Ishikawa (cell line): ENCODE measurements around the gene GINS2.

Experiments
- CEBPB ChIP-seq: IDR thresholded peaks from 2 replicates; pipeline ENCODE4 v1.6.1; 2012
- CREB1 ChIP-seq: IDR thresholded peaks from 2 replicates; pipeline ENCODE4 v1.6.1; 2012; ENCODE audit warnings: low read depth
- EGR1 ChIP-seq: IDR thresholded peaks from 2 replicates; pipeline ENCODE4 v1.6.1; 2012
- EP300 ChIP-seq: IDR thresholded peaks from 2 replicates; pipeline ENCODE4 v1.6.1; 2012; ENCODE audit warnings: borderline replicate concordance
- FOXM1 ChIP-seq: IDR thresholded peaks from 2 replicates; pipeline ENCODE4 v1.6.1; 2012; ENCODE audit warnings: low read depth, borderline replicate concordance
- NFIC ChIP-seq: IDR thresholded peaks from 2 replicates; pipeline ENCODE4 v1.6.1; 2012
- RAD21 ChIP-seq: IDR thresholded peaks from 2 replicates; pipeline ENCODE4 v1.6.1; 2012; ENCODE audit warnings: low read depth
- TAF1 ChIP-seq: IDR thresholded peaks from 2 replicates; pipeline ENCODE4 v1.6.1; 2012; ENCODE audit warnings: low read depth, mild to moderate bottlenecking
- TCF12 ChIP-seq: IDR thresholded peaks from 2 replicates; pipeline ENCODE4 v1.6.1; 2012; ENCODE audit warnings: low read depth
- TEAD4 ChIP-seq: IDR thresholded peaks from 2 replicates; pipeline ENCODE4 v1.6.1; 2012
- YY1 ChIP-seq: IDR thresholded peaks from 2 replicates; pipeline ENCODE4 v1.6.1; 2012; ENCODE audit warnings: low read depth
- ZBTB7A ChIP-seq: IDR thresholded peaks from 2 replicates; pipeline ENCODE4 v1.6.1; 2012; ENCODE audit warnings: low read depth
- TF ChIP-seq, protein P1 (sequence below): IDR thresholded peaks from 2 replicates; pipeline ENCODE4 v1.6.1; 2012
- TF ChIP-seq, protein P2 (sequence below): IDR thresholded peaks from 2 replicates; pipeline ENCODE4 v1.6.1; 2012
- TF ChIP-seq, protein P3 (sequence below): IDR thresholded peaks from 2 replicates; pipeline ENCODE4 v1.6.1; 2012; ENCODE audit warnings: low read depth, mild to moderate bottlenecking

Gene GINS2

DNA sequence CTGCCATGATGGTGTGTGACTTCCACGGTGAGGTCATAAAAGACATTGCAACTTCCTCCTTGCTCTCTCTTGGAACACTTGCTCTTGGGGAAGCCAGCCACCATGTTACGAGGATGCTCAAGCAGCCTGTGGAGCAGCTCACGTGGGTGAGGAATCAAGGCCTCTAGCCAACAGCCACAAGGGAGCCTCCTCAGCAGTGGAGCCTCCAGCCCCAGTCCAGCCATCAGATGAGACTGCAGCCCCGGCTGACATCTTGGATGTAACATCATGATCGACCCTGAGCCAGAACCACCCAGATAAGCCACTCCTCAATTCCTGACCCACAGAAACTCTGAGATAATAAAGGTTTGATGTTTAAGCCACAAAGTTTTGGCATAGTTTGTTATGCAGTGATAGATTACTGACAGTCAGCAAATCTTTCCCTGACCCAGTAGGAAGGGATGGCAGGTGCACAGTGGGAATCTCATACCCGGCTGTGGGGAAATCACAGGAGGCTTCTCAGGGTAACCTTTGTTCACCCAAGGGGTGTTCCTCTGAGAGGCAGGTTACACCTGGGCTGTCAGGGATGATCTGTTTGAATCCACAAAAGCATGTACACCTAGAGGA, 23.3 kb upstream of the GINS2 start:
- TF ChIP-seq, protein P1, sequence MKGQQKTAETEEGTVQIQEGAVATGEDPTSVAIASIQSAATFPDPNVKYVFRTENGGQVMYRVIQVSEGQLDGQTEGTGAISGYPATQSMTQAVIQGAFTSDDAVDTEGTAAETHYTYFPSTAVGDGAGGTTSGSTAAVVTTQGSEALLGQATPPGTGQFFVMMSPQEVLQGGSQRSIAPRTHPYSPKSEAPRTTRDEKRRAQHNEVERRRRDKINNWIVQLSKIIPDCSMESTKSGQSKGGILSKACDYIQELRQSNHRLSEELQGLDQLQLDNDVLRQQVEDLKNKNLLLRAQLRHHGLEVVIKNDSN = no peak
- TF ChIP-seq EP300 (no peak), FOXM1 (no peak), YY1 (no peak), RAD21 (no peak), TCF12 (no peak), ZBTB7A (no peak), EGR1 (no peak), NFIC (no peak), CREB1 (no peak), CEBPB (no peak), TEAD4 (no peak), TAF1 (no peak)
- TF ChIP-seq, protein P2, sequence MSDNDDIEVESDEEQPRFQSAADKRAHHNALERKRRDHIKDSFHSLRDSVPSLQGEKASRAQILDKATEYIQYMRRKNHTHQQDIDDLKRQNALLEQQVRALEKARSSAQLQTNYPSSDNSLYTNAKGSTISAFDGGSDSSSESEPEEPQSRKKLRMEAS = no peak
- TF ChIP-seq, protein P3, sequence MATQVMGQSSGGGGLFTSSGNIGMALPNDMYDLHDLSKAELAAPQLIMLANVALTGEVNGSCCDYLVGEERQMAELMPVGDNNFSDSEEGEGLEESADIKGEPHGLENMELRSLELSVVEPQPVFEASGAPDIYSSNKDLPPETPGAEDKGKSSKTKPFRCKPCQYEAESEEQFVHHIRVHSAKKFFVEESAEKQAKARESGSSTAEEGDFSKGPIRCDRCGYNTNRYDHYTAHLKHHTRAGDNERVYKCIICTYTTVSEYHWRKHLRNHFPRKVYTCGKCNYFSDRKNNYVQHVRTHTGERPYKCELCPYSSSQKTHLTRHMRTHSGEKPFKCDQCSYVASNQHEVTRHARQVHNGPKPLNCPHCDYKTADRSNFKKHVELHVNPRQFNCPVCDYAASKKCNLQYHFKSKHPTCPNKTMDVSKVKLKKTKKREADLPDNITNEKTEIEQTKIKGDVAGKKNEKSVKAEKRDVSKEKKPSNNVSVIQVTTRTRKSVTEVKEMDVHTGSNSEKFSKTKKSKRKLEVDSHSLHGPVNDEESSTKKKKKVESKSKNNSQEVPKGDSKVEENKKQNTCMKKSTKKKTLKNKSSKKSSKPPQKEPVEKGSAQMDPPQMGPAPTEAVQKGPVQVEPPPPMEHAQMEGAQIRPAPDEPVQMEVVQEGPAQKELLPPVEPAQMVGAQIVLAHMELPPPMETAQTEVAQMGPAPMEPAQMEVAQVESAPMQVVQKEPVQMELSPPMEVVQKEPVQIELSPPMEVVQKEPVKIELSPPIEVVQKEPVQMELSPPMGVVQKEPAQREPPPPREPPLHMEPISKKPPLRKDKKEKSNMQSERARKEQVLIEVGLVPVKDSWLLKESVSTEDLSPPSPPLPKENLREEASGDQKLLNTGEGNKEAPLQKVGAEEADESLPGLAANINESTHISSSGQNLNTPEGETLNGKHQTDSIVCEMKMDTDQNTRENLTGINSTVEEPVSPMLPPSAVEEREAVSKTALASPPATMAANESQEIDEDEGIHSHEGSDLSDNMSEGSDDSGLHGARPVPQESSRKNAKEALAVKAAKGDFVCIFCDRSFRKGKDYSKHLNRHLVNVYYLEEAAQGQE = no peak

DNA sequence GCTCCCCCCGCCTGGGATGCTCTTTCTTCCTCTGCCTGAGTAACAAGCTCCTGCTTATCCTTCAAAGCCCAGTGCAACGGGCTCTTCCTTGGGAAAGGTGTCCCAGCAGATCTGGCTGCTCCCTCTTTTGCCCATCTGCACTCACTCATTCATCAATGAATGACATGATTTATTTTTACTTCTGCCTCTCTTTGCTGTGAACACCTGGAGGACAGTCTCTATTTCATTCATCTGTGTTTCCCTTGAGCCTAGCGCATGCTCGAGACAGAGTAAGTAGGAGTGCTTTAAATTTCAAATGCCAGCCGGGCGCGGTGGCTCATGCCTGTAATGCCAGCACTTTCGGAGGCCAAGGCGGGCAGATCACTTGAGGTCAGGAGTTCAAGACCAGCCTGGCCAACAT, 22.0 kb upstream of the GINS2 start:
- TF ChIP-seq RAD21 = no peak
- TF ChIP-seq CEBPB = no peak
- TF ChIP-seq NFIC = no peak
- TF ChIP-seq CREB1 = no peak
- TF ChIP-seq, protein P2 = no peak
- no peak for TF ChIP-seq FOXM1
- TF ChIP-seq TAF1 = no peak
- no peak for TF ChIP-seq YY1
- TF ChIP-seq, protein P3 = no peak

DNA sequence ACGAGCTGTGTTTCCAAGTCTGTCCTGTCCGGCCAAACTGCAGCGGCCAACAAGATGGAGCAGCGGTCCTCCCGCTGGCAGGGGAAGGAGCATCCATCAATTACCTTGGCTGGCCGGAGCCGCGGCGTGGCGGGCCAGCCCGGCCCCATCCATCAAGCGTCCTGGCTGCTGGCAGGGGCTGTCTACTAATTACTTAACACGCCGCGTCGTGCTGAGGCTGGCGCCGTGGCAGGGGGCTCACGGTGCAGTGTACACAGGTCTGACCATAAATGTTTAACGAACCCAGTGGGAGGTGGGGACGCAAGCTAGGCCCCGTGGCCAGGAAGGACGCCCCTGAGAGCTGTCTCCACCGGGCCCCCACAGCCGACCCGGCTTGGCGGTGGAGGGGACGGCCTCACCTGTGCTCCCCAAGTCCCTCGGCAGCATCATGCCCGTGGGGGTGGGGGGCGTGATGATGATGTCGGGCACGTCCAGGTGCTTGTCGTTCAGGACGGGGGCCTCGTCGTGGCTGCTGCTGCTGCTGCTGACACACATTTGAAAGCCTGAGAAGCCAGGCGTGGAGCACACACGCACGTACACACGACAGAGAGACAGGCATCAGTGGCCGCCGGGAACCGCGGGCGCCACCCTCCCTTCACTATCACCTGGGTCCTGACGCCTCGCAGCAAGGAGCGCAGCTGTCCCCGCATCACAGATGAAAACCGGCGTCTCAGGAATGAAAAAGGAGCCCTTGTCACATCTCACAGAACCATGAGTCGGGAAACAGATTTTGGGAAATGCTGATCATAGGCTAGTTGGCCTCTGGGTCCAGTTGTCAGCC, 21.2 kb upstream of the GINS2 start:
- TF ChIP-seq ZBTB7A (no peak), CREB1 (no peak)

DNA sequence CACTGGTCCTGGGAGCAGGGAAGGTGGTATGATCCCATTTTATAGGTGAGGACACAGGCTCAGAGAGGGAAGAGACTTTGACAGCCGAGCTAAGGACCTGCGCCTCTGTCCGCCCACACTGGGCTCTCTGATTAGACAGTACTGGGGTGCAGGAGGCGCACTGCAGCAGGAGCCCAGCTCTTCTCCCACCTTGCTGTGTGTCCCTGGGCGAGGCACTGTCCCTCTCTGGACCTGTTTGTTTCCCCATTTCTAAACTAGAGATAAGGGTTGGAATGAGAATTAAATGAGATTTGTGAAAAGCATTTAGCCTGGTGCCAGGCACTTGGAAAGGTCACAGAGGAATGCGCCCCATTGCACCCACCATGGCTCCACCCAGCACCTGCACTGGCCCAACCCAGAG, 19.6 kb upstream of the GINS2 start:
- no peak for TF ChIP-seq CEBPB
- TF ChIP-seq TEAD4 = no peak
- no peak for TF ChIP-seq YY1
- TF ChIP-seq CREB1 = no peak
- TF ChIP-seq EGR1 = no peak
- no peak for TF ChIP-seq FOXM1
- TF ChIP-seq, protein P3 = no peak
- TF ChIP-seq TAF1 = no peak
- TF ChIP-seq, protein P2 = no peak
- TF ChIP-seq ZBTB7A = no peak
- no peak for TF ChIP-seq EP300
- TF ChIP-seq RAD21 = no peak
- no peak for TF ChIP-seq NFIC
- TF ChIP-seq TCF12 = no peak
- TF ChIP-seq, protein P1 = no peak
